Measurements from ENCODE around the gene ZNF316. TPM values are rescaled to one million over a fixed set of nuclear protein-coding genes. Genes with fewer than 3 reads are reported as not detected.

ZNF316 gene
- total RNA-seq, 3 donors from 2014 or later = 22.3 to 40.9 (median 24.1) TPM

DNA sequence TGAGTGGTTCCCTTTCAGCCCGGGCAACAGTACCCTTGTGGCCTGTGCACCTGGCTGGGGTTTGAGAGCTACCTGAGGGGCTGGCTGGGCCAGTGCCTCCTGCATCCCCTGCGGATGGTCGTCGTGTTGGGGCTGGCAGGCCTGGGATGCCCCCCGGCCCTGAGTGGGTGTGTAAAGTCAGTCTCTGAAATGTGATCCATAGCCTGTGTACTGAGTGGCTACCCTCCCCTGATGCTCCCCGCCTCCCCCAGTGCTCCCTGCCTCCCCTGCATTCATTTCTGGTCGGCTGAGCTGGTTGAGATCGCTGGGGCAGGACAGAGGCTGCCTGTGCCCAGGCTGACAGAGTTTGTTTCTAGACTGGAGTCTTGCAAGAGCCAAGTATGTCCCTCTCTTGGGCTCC is 9.3 kb downstream of the ZNF316 start:
- no peaks in the 10 kb centered on the region for H3K9me3 ChIP-seq
- TF ChIP-seq, protein P1, sequence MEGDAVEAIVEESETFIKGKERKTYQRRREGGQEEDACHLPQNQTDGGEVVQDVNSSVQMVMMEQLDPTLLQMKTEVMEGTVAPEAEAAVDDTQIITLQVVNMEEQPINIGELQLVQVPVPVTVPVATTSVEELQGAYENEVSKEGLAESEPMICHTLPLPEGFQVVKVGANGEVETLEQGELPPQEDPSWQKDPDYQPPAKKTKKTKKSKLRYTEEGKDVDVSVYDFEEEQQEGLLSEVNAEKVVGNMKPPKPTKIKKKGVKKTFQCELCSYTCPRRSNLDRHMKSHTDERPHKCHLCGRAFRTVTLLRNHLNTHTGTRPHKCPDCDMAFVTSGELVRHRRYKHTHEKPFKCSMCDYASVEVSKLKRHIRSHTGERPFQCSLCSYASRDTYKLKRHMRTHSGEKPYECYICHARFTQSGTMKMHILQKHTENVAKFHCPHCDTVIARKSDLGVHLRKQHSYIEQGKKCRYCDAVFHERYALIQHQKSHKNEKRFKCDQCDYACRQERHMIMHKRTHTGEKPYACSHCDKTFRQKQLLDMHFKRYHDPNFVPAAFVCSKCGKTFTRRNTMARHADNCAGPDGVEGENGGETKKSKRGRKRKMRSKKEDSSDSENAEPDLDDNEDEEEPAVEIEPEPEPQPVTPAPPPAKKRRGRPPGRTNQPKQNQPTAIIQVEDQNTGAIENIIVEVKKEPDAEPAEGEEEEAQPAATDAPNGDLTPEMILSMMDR (IDR thresholded peaks at IDR 0.05) = no peak
- intact Hi-C loops (cut with DNase I, micrococcal nuclease) = no loop called here
- DNase-seq (peak in 2 of 3 donors; percentile 6 to 33), ATAC-seq (no peak)
- no peak overlapping the region for H3K4me3 ChIP-seq
- H3K36me3 ChIP-seq (ENCODE audit: low read depth) = no peaks in the 10 kb centered on the region
- H3K4me1 ChIP-seq (ENCODE audit: low read depth) = no peaks in the 10 kb centered on the region

DNA sequence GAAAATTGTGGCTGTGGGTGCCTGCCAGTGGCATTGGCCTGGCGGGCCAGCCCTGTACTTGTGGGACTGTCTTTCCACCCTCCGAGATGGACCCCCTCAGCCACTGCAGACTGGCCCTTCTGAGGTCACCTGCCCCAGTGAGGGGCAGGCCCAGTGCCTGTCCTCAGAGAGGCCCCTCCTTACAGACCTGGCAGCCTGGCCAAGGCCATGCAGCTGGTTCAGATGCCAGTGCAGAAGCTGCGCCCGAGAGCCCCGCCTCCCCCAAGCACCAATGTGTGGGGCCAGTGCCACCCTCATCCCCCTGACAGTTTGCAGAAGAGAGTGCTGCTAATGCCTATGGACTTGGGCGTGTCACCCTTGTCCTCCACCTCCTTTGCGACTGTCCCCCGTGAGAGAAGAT is 10.0 kb downstream of the ZNF316 start:
- no peak for ATAC-seq

DNA sequence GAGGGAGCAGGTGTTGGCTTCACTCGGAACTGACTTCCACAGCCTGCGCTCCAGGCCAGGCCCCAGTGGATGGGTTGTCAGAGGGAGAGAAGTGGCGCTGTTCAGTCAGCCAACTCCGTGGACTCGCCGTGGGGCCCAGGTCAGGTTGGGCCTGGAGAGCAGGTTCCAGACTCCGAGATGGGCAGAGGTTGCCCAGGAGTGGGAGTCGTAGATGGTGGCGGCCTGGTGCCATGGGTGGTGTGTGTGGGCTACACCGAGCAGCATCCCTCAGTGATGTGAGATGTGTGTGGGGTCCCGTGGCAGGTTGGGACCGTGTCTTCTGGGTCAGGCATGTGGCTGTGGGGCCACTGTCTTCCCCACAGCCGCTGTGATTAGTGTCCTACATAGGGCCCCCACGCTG is 10.4 kb downstream of the ZNF316 start:
- Histone ChIP-seq H3K4me1 (ENCODE audit: low read depth) (no peaks in the 10 kb centered on the region), H3K9me3 (peaks cover 2% of the 10 kb centered on the region), H3K4me3 (no peak overlapping the region), H3K36me3 (ENCODE audit: low read depth) (peaks cover 2% of the 10 kb centered on the region)
- DNase-seq (peak in 1 of 3 donors; percentile 40), ATAC-seq (no peak)
- TF ChIP-seq, protein P1 (IDR thresholded peaks at IDR 0.05) = no peak
- intact Hi-C loops (cut with DNase I, micrococcal nuclease) = no loop called here

More for the DNA sequence above, 10.0 kb downstream of the ZNF316 start:
- TF ChIP-seq, protein P1 (IDR thresholded peaks at IDR 0.05) = no peak
- no peaks in the 10 kb centered on the region for H3K9me3 ChIP-seq
- H3K36me3 ChIP-seq (ENCODE audit: low read depth) = no peaks in the 10 kb centered on the region
- intact Hi-C loops (cut with DNase I, micrococcal nuclease) = no loop called here
- no peak overlapping the region for H3K4me3 ChIP-seq
- no peaks in the 10 kb centered on the region for H3K4me1 ChIP-seq (ENCODE audit: low read depth)
- DNase-seq = peak in 2 of 3 donors; percentile 13 to 45

DNA sequence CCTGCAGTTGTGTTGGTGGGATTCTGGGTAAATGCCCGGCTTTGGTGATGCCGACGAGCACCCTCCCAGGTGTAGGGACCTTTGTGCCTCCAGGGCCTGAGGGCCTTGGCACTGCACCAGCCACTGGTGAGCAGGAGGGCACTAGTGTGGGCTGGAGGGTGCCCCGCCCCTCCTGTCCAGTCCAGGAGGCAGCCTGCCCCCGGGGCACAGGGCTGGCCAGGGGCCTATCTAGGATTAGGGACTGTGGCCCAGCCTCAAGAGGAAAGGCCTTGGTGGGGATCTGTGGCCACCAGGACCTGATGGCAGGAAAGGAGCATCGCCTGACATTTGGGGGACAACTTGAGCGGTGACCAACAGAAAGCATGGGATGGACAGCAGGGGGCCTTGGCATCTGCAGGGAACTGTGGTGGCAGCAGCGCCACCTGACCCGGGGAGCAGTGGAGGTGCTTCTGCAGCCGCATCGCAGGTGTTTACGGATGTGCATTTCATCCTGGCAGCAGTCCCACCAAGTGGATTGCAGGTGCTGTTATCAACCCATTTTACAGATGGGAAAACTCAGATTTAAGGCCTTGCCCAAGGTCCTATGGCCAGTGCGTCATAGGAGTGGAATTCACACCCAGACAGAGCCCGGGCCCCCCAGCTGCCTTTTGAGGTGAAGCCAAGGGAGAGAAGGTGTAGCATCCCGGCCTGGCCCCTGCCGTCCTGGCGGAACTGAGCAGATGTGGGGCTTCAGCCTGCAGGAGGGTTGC is 11.1 kb downstream of the ZNF316 start:
- ATAC-seq = no peak
- Histone ChIP-seq H3K36me3 (ENCODE audit: low read depth) (peaks cover 4% of the 10 kb centered on the region), H3K4me3 (no peak overlapping the region), H3K9me3 (peaks cover 2% of the 10 kb centered on the region), H3K4me1 (ENCODE audit: low read depth) (no peaks in the 10 kb centered on the region)
- TF ChIP-seq, protein P1 (IDR thresholded peaks at IDR 0.05) = no peak
- DNase-seq = peak in 2 of 3 donors; percentile 17 to 31
- intact Hi-C loops (cut with DNase I, micrococcal nuclease) = no loop called here

DNA sequence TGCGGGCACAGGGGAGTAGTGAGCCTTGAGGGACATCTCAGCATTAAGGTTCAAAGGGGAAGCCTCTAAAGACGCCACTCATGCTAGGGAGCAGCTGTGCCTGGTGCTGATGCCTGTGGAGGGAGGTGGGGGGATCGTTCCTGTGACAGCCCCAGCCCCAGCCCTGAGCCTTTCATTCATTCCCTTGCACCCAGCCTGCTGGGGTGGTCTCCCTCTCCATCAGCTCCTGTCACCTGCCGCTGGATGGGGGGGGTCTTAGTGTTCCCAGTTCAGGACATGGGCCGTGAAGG is 11.6 kb downstream of the ZNF316 start:
- intact Hi-C loops (cut with DNase I, micrococcal nuclease) = no loop called here
- TF ChIP-seq, protein P1 (IDR thresholded peaks at IDR 0.05) = no peak
- ATAC-seq (no peak), DNase-seq (peak in 1 of 3 donors; percentile 23)
- Histone ChIP-seq H3K36me3 (ENCODE audit: low read depth) (peaks cover 4% of the 10 kb centered on the region), H3K9me3 (peaks cover 2% of the 10 kb centered on the region), H3K4me3 (no peak overlapping the region), H3K4me1 (ENCODE audit: low read depth) (no peaks in the 10 kb centered on the region)

All from mucosa of descending colon (tissue), 3 donors.